Pulmonary artery endothelial cell (primary cell): Measurements from ENCODE around the gene NR2F1. TPM values are rescaled to one million over a fixed set of nuclear protein-coding genes. Genes with fewer than 3 reads are reported as not detected.
"Not testable (repeated sequence)": the region's sequence is repeated elsewhere in the genome, so short reads cannot be mapped to it uniquely, and the experiment has no call there.

Source experiments
- DNase-seq: peaks from one replicate; pipeline ENCODE4 v3.0.0-alpha.2; 2011; ENCODE audit warnings: low read depth, low spot score
- total RNA-seq: library from RNA; depleted of rRNA; stranded (reverse); fragments of >200 nt; gene quantifications from 2 replicates; pipeline ENCODE4 v1.2.3, GENCODE V29; 2014

NR2F1 gene
- total RNA-seq = 31.3 and 32.4 TPM in 2 replicates

DNA sequence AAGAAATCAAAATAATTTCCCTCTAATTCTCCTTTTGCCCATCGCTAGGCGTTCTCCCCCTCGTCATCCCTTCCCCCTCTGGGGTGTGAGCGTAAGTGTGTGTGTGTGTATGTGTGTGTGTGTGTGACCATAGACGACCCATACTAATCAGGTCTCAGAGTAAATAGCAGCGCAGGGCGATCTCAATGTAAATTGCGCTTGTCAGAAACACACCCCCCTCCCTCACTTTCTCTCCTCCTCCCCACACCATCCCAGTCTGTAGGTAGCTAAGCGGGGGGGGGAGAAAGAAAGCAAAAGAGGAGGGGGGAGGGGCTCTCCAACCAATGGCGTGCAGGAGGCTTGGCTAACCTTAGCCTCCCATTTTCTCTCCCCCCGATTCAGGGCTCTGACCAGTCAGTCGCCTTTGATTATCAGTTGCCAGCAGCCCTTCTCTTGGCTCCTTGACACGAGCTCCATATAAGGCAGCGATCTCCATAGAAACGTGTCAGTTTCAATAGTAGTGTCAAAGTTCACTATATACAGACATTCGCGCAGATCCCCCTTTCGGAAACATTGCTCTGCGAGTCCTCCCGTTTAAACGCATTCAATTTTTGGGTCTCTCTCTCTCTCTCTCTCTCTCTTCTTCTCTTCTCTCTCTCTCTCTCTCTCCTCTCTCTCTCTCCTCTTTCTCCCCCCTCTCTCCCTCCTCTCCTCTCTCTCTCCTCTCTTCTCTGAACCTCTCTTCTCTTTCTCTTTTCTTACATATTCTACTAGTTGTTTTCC, at the start of gene NR2F1:
Gene NR2F1, plus strand, starts transcription at position 546 of the 762 bp plus-strand sequence. CDS start 1,802 bp downstream, outside the sequence.
- DNase-seq = peak; percentile 99

DNA sequence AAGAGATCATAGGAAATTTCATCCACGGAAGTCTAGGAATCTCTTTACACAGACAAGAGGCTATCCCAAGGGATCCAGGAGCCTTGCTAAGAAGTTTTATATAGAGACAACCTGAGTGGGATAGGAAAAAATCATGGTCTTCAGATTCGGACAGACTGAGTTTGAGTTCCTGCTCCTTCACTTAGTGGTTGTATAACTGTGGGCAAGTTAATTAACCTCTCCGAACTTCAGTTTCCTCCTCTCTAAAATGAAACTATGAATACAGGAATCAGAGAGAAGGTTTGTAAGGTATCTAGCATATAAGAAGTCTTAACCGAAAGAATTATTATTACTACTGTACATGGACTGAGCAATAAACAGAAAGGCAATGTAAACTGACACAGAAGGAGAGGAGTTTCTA, 37.1 kb upstream of the NR2F1 start:
- no peak for DNase-seq

GRCh38 chr5:93549594-93549993, 33.4 kb upstream of the NR2F1 start:
- DNase-seq = not testable (repeated sequence)

- DNase-seq = no peak
These were observed 25.9 kb upstream of the NR2F1 start for GRCh38 chr5:93557021-93557604.

GRCh38 chr5:93566091-93566490, 16.9 kb upstream of the NR2F1 start:
- no peak for DNase-seq

DNA sequence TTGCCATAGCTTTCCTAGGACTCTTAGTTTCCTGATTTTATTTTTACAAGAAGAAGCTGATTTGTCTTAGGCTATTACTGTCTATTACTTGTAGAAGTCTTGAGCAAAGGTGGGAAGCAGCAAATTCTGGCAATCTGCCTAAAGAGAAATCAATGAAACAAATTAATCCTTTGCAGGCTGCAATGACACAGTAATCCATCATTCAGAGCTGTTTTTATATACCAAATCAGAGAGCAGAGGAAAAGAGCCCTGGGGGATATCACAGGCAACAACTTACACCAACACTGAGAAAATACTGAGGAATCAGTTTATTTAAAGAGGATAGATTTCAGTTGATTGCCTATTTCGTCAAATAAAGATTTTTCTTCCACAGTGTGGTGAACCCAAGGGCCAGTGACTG, 15.6 kb upstream of the NR2F1 start:
- no peak for DNase-seq

- DNase-seq = no peak
These were observed 13.5 kb upstream of the NR2F1 start for GRCh38 chr5:93569300-93570160.

DNA sequence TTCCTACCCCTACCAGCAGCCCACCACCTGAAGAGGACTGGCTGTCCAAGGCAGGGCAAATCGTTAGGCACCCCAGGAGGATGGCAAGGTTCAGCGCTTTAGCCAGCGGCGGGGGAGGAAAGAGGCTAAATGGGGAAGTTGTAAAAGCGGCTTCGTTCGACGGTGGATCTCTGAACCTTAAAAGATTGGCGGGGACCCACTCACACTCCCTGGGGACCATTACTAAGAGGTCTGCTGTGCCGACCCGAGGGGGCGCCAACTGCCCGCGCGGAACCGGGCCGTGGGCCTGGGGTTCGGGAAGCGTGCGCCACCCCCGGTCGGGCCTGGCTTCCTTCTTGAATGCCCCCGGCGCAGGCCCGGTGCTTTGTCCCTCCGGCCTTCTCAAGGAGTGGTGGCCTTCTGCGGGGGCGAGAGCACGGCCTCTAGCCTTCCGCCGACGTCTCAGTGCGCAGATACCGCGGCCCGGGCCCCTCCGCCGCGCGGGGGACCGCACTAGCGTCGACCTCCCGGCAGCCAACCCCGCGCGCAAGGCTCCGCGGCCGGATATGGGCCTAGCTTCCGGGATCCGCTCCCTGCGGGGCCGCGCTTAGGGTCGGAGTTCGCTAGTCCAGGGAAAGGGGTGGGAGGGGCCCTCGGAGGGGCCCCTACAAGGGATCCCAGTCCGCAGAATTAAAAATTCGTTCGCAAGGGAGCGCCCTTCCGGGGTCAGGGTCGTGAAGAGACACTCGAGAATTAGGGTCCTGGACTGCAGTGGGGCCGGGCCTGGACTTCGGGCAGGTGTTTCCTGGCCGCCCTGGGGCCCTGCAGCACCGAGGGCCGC, 12.5 kb upstream of the NR2F1 start:
- DNase-seq = no peak

DNA sequence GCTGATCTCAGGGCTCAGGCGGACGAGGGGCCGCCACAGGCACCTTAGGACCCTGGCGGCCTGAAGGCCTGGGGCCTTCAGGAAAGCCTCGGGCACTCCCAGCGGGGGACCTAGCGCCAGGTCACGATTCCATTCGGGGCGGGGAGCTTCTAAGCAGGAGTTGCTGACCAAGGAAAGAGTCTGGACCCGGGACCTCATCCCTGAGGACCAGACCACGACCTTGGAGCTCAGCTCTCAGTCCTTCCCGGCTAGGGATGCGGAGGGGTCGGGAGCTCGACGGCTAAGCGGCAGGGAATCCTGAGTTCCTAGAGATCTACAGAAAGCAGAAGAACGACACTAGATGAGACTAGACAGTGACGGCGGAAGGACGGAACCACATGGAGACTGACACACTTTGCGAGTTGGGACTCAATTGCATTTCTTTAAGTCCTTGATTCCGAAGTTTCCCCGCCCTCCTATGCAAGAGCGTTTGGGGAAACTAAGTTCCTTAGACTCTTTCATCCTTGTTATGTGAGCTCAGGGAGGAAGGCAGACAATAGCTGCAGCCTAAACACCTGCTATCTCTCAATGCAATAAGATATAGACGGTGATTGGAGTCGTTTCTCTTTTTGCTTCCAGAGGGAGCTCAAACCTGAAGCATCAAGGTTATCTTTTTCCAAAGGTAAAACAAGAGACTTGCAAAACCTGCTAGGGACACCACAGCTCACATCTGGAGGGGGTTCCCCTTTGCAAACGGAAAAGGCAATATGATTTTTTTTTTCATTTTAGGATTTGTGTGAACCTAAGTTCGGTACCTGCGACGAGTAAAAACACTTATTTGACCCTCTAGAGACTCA, 11.7 kb upstream of the NR2F1 start:
- DNase-seq = no peak

GRCh38 chr5:93572101-93572607, 10.9 kb upstream of the NR2F1 start:
- DNase-seq = no peak

DNA sequence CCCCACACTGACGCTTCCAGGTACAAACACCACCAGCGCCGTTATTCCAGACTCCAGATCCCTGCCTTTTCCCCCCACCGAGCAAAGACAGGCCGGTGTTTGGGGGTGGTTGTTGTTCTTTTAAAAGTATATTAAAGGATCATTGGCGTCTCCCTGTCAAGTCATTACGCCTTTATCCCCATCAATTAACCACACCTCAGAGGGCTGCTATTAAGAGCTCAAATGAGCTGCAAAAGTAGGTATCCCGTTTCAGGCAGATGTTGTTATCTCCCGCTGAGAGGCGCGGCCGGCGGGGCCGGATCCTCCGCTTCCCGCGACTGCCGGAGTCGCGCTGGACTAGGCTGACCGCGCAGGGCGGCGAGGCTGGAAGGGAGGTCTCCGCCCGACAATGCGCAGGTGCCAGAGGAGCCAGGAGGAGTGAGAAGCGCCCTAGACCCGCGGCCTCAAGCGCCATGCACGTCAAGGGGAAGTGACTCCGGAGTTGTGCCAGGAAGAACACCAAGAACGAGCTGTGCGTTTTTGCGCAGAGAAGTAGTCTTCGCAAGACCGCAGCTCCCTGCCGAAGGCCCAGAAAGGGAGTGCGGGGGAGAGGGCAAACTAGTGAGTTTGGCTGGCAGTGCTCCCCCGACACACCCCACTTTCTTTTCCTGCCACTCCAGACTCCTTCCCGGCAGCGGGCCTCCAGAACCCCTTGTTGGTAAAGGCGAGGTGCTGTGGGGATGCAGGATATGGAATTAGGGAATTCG, 10.2 kb upstream of the NR2F1 start:
- DNase-seq = no peak

DNA sequence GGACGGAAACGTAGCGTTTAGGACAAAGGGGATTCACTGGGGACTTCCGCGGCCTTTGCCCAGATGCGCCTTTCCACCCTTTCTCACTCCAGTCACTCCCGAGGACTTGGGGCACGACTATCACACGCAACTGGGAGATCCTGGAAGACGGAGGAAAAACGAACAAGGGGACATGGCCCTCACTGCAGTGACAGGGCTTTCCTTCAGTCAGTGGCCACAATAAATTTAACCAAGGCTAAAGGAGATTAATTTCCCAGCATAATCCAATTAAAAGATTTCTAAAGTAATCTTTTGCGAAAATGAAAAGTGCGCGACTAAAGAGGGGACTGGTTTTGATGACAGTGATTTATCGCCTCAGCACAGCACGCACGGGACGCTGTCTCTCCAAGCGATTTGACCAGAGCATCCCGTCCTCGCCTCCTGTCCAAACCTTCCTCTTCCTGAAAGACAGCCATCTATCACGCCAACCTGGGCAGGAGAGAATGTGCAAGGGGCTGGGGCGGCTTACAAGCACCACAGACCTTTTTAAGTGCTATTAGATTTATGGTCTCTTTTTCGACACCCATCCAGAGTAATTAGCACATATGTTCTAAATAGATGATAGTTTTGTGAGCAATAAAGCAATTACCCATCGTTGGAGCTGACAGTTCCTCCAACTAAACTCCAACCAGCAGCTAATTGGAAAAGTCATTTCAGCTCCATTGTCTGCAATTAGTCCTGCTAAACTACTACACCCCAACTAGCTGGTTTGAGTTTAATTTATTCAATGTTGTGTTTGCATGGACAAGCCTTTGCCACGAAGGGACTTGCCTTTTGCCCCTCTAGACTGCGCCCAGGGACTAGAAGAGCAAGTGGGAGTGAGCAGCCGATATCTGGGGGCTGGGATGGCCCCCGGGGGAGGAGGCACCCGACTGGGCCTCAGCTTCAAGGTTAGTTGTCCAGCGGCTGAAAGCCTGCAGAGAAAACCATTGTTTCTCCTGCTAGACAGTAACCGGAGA, 9.4 kb upstream of the NR2F1 start:
- no peak for DNase-seq

DNA sequence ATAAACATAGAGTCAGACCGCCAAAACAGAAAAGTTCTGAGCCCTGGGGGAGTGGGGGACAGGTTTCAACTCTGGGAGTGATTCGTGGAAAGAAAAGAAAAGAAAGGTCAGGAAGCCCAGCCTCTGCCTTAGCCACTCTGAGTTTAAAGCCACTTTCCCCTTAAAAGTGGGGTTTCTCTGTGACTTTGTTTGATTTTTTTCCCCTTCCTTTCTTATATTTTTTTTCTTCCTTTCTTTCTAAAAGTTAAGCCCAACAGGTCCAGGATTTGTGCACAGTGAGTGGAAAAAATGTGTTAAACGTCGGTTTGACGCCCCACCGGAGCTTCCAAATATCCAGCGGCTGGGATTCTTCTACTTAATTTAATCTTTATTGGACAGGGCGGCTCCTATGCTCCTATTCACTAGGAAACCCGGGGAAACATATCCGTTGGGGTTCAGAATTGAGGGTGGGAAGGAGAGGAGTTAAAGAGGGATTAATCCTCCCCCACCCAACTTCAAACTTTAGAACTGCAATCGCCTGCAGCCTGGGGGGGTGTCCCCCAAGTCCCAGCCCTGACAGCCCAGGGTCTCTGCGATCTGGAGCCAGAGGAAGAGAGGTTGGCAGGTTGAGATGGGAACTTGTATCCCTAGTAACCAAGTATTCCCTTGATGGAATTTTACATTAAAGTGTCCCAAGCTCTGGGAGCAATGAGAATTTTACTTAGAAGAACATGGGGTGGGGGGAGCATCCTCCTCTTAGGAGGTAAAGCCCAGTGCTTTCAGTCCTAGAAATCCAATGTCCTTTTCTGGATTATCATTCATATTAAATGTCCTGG, 8.3 kb upstream of the NR2F1 start:
- DNase-seq = no peak

DNA sequence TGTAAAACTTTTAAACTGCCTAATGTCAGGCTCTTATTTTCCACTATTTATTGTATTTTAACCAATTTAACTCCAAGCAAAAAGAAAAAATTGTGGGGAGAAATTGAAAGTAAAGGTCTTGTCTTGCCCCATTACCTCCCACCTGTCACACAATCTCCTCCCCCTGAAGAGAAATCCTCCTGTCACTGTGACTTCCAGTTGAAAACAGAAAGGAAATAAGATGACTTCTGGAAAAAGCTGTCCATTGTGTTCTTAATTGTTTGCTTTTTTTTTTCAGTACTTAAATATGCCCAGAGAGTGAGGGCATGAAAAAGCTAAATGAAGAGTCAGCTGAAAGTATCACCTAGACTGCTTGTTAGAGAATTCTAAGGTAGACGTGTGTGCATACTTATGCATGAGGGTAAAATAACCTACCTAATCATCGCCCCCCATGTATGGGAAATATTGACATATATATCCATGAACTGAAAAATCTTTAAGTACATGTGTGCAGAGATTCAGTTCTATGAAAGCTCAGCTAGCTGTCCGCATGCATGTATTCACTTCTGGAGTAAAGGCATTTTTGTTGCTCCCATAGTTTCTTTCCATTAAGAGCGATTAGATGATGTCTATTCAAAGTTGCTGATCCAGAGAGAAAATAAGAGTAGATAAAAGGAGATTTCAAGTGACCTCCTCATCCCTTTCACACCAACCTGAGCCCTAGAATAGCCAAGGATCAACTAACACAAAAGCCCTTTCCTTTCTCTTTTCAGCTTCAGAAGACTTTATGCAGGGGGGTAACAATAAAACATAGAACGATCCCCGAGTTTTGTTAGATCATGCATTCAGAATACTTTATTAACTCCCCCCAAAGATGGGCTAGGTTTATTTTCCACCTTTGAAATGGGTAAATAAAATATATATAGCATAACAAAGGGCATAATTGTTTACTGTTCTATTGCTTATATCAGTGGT, 7.3 kb upstream of the NR2F1 start:
- no peak for DNase-seq

- no peak for DNase-seq
These were observed 5.8 kb upstream of the NR2F1 start for GRCh38 chr5:93576994-93577853.
